GM12878 (cell line): ENCODE measurements around the gene BCORL1.

Experiments
- CEBPB ChIP-seq, 2 experiments: fragments of 150-350 bp in 1 of 2; IDR thresholded peaks; 2 replicates each; pipeline ENCODE4 v1.6.1; 2012 to 2014; ENCODE audit warnings: low read depth in 2 of 2, low read length in 2 of 2, borderline replicate concordance in 1 of 2, inconsistent platforms in 1 of 2
- EP300 ChIP-seq, 2 experiments: fragments of 150-350 bp in 1 of 2; IDR thresholded peaks; 2 replicates each; pipeline ENCODE4 v1.6.1; 2011 to 2012; ENCODE audit warnings: low read depth in 2 of 2, low read length in 2 of 2, borderline replicate concordance in 1 of 2, improper control_type of control experiment in 1 of 2, inconsistent platforms in 1 of 2; ENCODE audit not compliant: control insufficient read depth in 1 of 2
- EZH2 ChIP-seq: IDR thresholded peaks from 2 replicates; pipeline ENCODE4 v1.6.1; 2012; ENCODE audit warnings: low read depth, mild to moderate bottlenecking, control low read depth, inconsistent platforms, low read length, borderline replicate concordance; ENCODE audit not compliant: control insufficient read depth
- HCFC1 ChIP-seq: fragments of 150-350 bp; IDR thresholded peaks from 2 replicates; pipeline ENCODE4 v1.6.1; 2014; ENCODE audit warnings: low read length
- MYB ChIP-seq: fragments of 150-350 bp; IDR thresholded peaks from 2 replicates; pipeline ENCODE4 v1.6.1; 2014; ENCODE audit warnings: mild to moderate bottlenecking, low read depth, low read length, borderline replicate concordance
- REST ChIP-seq: IDR thresholded peaks from 2 replicates; pipeline ENCODE4 v1.6.1; 2012; ENCODE audit warnings: mild to moderate bottlenecking, low read depth, low read length
- USF2 ChIP-seq: IDR thresholded peaks from 2 replicates; pipeline ENCODE4 v1.6.1; 2011; ENCODE audit warnings: low read depth, low read length, improper control_type of control experiment, borderline replicate concordance
- TF ChIP-seq, protein P1 (sequence below), 3 experiments: IDR thresholded peaks in 2 of 3; conservative IDR thresholded peaks in 1 of 3; 2 replicates each; pipeline ENCODE4 v1.5.1; 2011; ENCODE audit warnings: low read depth in 3 of 3, low read length in 3 of 3, mild to moderate bottlenecking in 3 of 3, control low read depth in 2 of 3, moderate library complexity in 2 of 3, inconsistent platforms in 1 of 3, mixed read lengths in 1 of 3; ENCODE audit not compliant: control insufficient read depth in 2 of 3, insufficient read depth in 1 of 3; ENCODE audit errors: extremely low read depth in 1 of 3
- TF ChIP-seq, protein P2 (sequence below): fragments of 450-650 bp; IDR thresholded peaks from 2 replicates; pipeline ENCODE4 v1.6.1; 2017; ENCODE audit warnings: mild to moderate bottlenecking

- TF ChIP-seq, protein P1, sequence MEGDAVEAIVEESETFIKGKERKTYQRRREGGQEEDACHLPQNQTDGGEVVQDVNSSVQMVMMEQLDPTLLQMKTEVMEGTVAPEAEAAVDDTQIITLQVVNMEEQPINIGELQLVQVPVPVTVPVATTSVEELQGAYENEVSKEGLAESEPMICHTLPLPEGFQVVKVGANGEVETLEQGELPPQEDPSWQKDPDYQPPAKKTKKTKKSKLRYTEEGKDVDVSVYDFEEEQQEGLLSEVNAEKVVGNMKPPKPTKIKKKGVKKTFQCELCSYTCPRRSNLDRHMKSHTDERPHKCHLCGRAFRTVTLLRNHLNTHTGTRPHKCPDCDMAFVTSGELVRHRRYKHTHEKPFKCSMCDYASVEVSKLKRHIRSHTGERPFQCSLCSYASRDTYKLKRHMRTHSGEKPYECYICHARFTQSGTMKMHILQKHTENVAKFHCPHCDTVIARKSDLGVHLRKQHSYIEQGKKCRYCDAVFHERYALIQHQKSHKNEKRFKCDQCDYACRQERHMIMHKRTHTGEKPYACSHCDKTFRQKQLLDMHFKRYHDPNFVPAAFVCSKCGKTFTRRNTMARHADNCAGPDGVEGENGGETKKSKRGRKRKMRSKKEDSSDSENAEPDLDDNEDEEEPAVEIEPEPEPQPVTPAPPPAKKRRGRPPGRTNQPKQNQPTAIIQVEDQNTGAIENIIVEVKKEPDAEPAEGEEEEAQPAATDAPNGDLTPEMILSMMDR (IDR thresholded peaks at IDR 0.05 in 2 of 3, conservative IDR thresholded peaks at IDR 0.05 in 1 of 3; ENCODE audit: control insufficient read depth in 2 of 3, extremely low read depth in 1 of 3, insufficient read depth in 1 of 3, low read depth in 3 of 3, low read length in 3 of 3) = no peak
- no peak for TF ChIP-seq MYB
- no peak for TF ChIP-seq HCFC1
- TF ChIP-seq EP300 (IDR thresholded peaks at IDR 0.05; ENCODE audit: borderline replicate concordance in 1 of 2, control insufficient read depth in 1 of 2, low read depth in 2 of 2, low read length in 2 of 2) = no peak
- TF ChIP-seq CEBPB (IDR thresholded peaks at IDR 0.05; ENCODE audit: borderline replicate concordance in 1 of 2, low read depth in 2 of 2, low read length in 2 of 2) = no peak
- no peak for TF ChIP-seq EZH2
- TF ChIP-seq, protein P2, sequence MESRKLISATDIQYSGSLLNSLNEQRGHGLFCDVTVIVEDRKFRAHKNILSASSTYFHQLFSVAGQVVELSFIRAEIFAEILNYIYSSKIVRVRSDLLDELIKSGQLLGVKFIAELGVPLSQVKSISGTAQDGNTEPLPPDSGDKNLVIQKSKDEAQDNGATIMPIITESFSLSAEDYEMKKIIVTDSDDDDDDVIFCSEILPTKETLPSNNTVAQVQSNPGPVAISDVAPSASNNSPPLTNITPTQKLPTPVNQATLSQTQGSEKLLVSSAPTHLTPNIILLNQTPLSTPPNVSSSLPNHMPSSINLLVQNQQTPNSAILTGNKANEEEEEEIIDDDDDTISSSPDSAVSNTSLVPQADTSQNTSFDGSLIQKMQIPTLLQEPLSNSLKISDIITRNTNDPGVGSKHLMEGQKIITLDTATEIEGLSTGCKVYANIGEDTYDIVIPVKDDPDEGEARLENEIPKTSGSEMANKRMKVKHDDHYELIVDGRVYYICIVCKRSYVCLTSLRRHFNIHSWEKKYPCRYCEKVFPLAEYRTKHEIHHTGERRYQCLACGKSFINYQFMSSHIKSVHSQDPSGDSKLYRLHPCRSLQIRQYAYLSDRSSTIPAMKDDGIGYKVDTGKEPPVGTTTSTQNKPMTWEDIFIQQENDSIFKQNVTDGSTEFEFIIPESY = no peak
- no peak for TF ChIP-seq USF2
- no peak for TF ChIP-seq REST
Measured at GRCh38 chrX:129980540-129981199, 1.8 kb upstream of the BCORL1 start.
